ENCODE data around the gene SCRN3. TPM values are rescaled to one million over a fixed set of nuclear protein-coding genes. Genes with fewer than 3 reads are reported as not detected.
"Not testable (repeated sequence)": the region's sequence is repeated elsewhere in the genome, so short reads cannot be mapped to it uniquely, and the experiment has no call there.

Gene SCRN3
- total RNA-seq, 5 donors from 2014 or later (not counting 1 experiment from before 2014, with no cell fraction given) = 11.3 to 17.9 (median 14.8) TPM

- H3K4me3 Mint-ChIP-seq = no peak overlapping the region
- no peak for DNase-seq
- no peaks in the 10 kb centered on the region for H3K9me3 Mint-ChIP-seq
- no peaks in the 10 kb centered on the region for H3K9me3 ChIP-seq
- POLR2A ChIA-PET = interaction anchor here (0.6 to 0.7 kb wide), 5 partner anchors 23 to 944 kb away, joined by 3 to 7 read pairs (median 4); no protein-coding TSS in a partner anchor
- CTCF ChIA-PET = interaction anchor here in 1 of 2 donors (0.6 kb wide), 1 partner anchor 16 kb away, joined by 3 read pairs; no protein-coding TSS in a partner anchor
- no CpG with 5 or more reads among the region's 1 CpG for WGBS (ENCODE audit: insufficient coverage)
- no peak for ATAC-seq (replicated peaks in 1 of 4)
- H3K4me3 ChIP-seq (ENCODE audit: control insufficient read depth in 1 of 2, extremely low read depth in 1 of 2, low read length in 1 of 2) = no peak overlapping the region
- H3K4me1 Mint-ChIP-seq = peaks cover 14 to 22% (median 18%) of the 10 kb centered on the region in 3 donors
- H3K27me3 ChIP-seq (replicated peaks in 1 of 2; ENCODE audit: control insufficient read depth in 2 of 2, extremely low read depth in 1 of 2, insufficient read depth in 2 of 2, low read length in 1 of 2) = no peaks in the 10 kb centered on the region
- peaks cover 3 to 53% of the 10 kb centered on the region in 2 donors for H3K36me3 ChIP-seq (ENCODE audit: control insufficient read depth in 2 of 2, extremely low read depth in 1 of 2, insufficient read depth in 1 of 2, low read length in 1 of 2)
- no peaks in the 10 kb centered on the region for H3K4me1 ChIP-seq (ENCODE audit: control insufficient read depth in 1 of 2, extremely low read depth in 1 of 2, insufficient read depth in 2 of 2, low read length in 2 of 2)
- no peak overlapping the region for H3K27ac Mint-ChIP-seq
- H3K27me3 Mint-ChIP-seq = no peaks in the 10 kb centered on the region
- no peak overlapping the region for H3K27ac ChIP-seq (ENCODE audit: low read length)
- peaks cover 46% of the 10 kb centered on the region for H3K36me3 Mint-ChIP-seq
Measured at GRCh38 chr2:174383796-174384195, 11.7 kb upstream of the SCRN3 start.

GRCh38 chr2:174385201-174385600 lies 10.3 kb upstream of the SCRN3 start:
- Histone ChIP-seq H3K36me3 (ENCODE audit: control insufficient read depth in 2 of 2, extremely low read depth in 1 of 2, insufficient read depth in 1 of 2, low read length in 1 of 2) (peaks cover 3 to 51% of the 10 kb centered on the region in 2 donors), H3K9me3 (no peaks in the 10 kb centered on the region), H3K4me3 (ENCODE audit: control insufficient read depth in 1 of 2, extremely low read depth in 1 of 2, low read length in 1 of 2) (no peak overlapping the region), H3K4me1 (ENCODE audit: control insufficient read depth in 1 of 2, extremely low read depth in 1 of 2, insufficient read depth in 2 of 2, low read length in 2 of 2) (no peaks in the 10 kb centered on the region), H3K27me3 (replicated peaks in 1 of 2; ENCODE audit: control insufficient read depth in 2 of 2, extremely low read depth in 1 of 2, insufficient read depth in 2 of 2, low read length in 1 of 2) (no peaks in the 10 kb centered on the region), H3K27ac (ENCODE audit: low read length) (no peak overlapping the region)
- ATAC-seq (replicated peaks in 1 of 4) (no peak), DNase-seq (no peak)
- H3K27ac Mint-ChIP-seq = no peak overlapping the region
- POLR2A ChIA-PET = no interaction called here
- CTCF ChIA-PET = no interaction called here
- H3K4me1 Mint-ChIP-seq = peaks cover 26 to 31% (median 31%) of the 10 kb centered on the region in 3 donors
- H3K9me3 Mint-ChIP-seq = no peaks in the 10 kb centered on the region
- H3K36me3 Mint-ChIP-seq = peaks cover 54% of the 10 kb centered on the region
- no peak overlapping the region for H3K4me3 Mint-ChIP-seq
- 100% methylated on average over 1 of the region's 3 CpGs for WGBS (ENCODE audit: insufficient coverage)
- H3K27me3 Mint-ChIP-seq = no peaks in the 10 kb centered on the region

GRCh38 chr2:174388706-174389105 lies 6.8 kb upstream of the SCRN3 start:
- Mint-ChIP-seq H3K36me3 (peaks cover 64% of the 10 kb centered on the region), H3K4me1 (peaks cover 50 to 52% (median 51%) of the 10 kb centered on the region in 3 donors)
- H3K27me3 Mint-ChIP-seq; ATAC-seq (replicated peaks in 1 of 4); H3K4me1 ChIP-seq (ENCODE audit: control insufficient read depth in 1 of 2, extremely low read depth in 1 of 2, insufficient read depth in 2 of 2, low read length in 2 of 2); CTCF ChIA-PET; H3K9me3 ChIP-seq; H3K9me3 Mint-ChIP-seq; H3K4me3 Mint-ChIP-seq; H3K4me3 ChIP-seq (ENCODE audit: control insufficient read depth in 1 of 2, extremely low read depth in 1 of 2, low read length in 1 of 2); DNase-seq; H3K27ac ChIP-seq (ENCODE audit: low read length); H3K27me3 ChIP-seq (replicated peaks in 1 of 2; ENCODE audit: control insufficient read depth in 2 of 2, extremely low read depth in 1 of 2, insufficient read depth in 2 of 2, low read length in 1 of 2); H3K27ac Mint-ChIP-seq: not testable (repeated sequence)
- H3K36me3 ChIP-seq (ENCODE audit: control insufficient read depth in 2 of 2, extremely low read depth in 1 of 2, insufficient read depth in 1 of 2, low read length in 1 of 2) = peaks cover 6 to 44% of the 10 kb centered on the region in 2 donors
- POLR2A ChIA-PET = interaction anchor here in 1 of 2 donors (0.7 kb wide), 1 partner anchor 12 kb away, joined by 4 read pairs; no protein-coding TSS in a partner anchor
- 100% methylated on average over 1 of the region's 3 CpGs for WGBS (ENCODE audit: insufficient coverage)

GRCh38 chr2:174389542-174389941 lies 6.0 kb upstream of the SCRN3 start:
- WGBS (ENCODE audit: insufficient coverage) = 92% methylated on average over 4 of the region's 6 CpGs
- peaks cover 58% of the 10 kb centered on the region for H3K36me3 Mint-ChIP-seq
- no peaks in the 10 kb centered on the region for H3K27me3 Mint-ChIP-seq
- no peak overlapping the region for H3K4me3 Mint-ChIP-seq
- CTCF ChIA-PET = no interaction called here
- DNase-seq = no peak
- Histone ChIP-seq H3K36me3 (ENCODE audit: control insufficient read depth in 2 of 2, extremely low read depth in 1 of 2, insufficient read depth in 1 of 2, low read length in 1 of 2) (peaks cover 6 to 44% of the 10 kb centered on the region in 2 donors), H3K9me3 (no peaks in the 10 kb centered on the region), H3K4me3 (ENCODE audit: control insufficient read depth in 1 of 2, extremely low read depth in 1 of 2, low read length in 1 of 2) (no peak overlapping the region), H3K27me3 (replicated peaks in 1 of 2; ENCODE audit: control insufficient read depth in 2 of 2, extremely low read depth in 1 of 2, insufficient read depth in 2 of 2, low read length in 1 of 2) (no peaks in the 10 kb centered on the region), H3K27ac (ENCODE audit: low read length) (no peak overlapping the region), H3K4me1 (ENCODE audit: control insufficient read depth in 1 of 2, extremely low read depth in 1 of 2, insufficient read depth in 2 of 2, low read length in 2 of 2) (peaks cover 3 to 13% of the 10 kb centered on the region in 2 experiments)
- POLR2A ChIA-PET = no interaction called here
- H3K4me1 Mint-ChIP-seq = peaks cover 52 to 55% (median 55%) of the 10 kb centered on the region in 3 donors
- ATAC-seq (replicated peaks in 1 of 4) = no peak
- no peak overlapping the region for H3K27ac Mint-ChIP-seq
- H3K9me3 Mint-ChIP-seq = no peaks in the 10 kb centered on the region

GRCh38 chr2:174390303-174390702 lies 5.2 kb upstream of the SCRN3 start:
- H3K36me3 Mint-ChIP-seq = peaks cover 56% of the 10 kb centered on the region
- POLR2A ChIA-PET; H3K4me3 Mint-ChIP-seq; H3K4me3 ChIP-seq (ENCODE audit: control insufficient read depth in 1 of 2, extremely low read depth in 1 of 2, low read length in 1 of 2); H3K9me3 Mint-ChIP-seq; H3K27ac ChIP-seq (ENCODE audit: low read length); H3K9me3 ChIP-seq; DNase-seq; H3K27ac Mint-ChIP-seq; ATAC-seq (replicated peaks in 1 of 4); H3K27me3 Mint-ChIP-seq; CTCF ChIA-PET; H3K27me3 ChIP-seq (replicated peaks in 1 of 2; ENCODE audit: control insufficient read depth in 2 of 2, extremely low read depth in 1 of 2, insufficient read depth in 2 of 2, low read length in 1 of 2): not testable (repeated sequence)
- Histone ChIP-seq H3K36me3 (ENCODE audit: control insufficient read depth in 2 of 2, extremely low read depth in 1 of 2, insufficient read depth in 1 of 2, low read length in 1 of 2) (peaks cover 6 to 39% of the 10 kb centered on the region in 2 donors), H3K4me1 (ENCODE audit: control insufficient read depth in 1 of 2, extremely low read depth in 1 of 2, insufficient read depth in 2 of 2, low read length in 2 of 2) (peaks cover 3 to 16% of the 10 kb centered on the region in 2 experiments)
- 100% methylated on average over 3 of the region's 3 CpGs for WGBS (ENCODE audit: insufficient coverage)
- H3K4me1 Mint-ChIP-seq = peaks cover 57 to 62% (median 60%) of the 10 kb centered on the region in 3 donors

GRCh38 chr2:174392706-174393105 lies 2.8 kb upstream of the SCRN3 start:
- ChIA-PET POLR2A (interaction anchor here in 1 of 2 donors (0.5 to 1.1 kb wide), 2 partner anchors 10 to 20 kb away, joined by 3 to 15 read pairs; no protein-coding TSS in a partner anchor), CTCF (interaction anchor here in 1 of 2 donors (1.2 kb wide), 1 partner anchor 51 kb away, joined by 6 read pairs; no protein-coding TSS in a partner anchor)
- peak overlapping the region in 2 of 3 donors; percentile 18 to 31 for H3K4me3 Mint-ChIP-seq
- Histone ChIP-seq H3K36me3 (ENCODE audit: control insufficient read depth in 2 of 2, extremely low read depth in 1 of 2, insufficient read depth in 1 of 2, low read length in 1 of 2) (peaks cover 3 to 22% of the 10 kb centered on the region in 2 donors), H3K9me3 (no peaks in the 10 kb centered on the region), H3K27me3 (replicated peaks in 1 of 2; ENCODE audit: control insufficient read depth in 2 of 2, extremely low read depth in 1 of 2, insufficient read depth in 2 of 2, low read length in 1 of 2) (no peaks in the 10 kb centered on the region), H3K27ac (ENCODE audit: low read length) (no peak overlapping the region), H3K4me1 (ENCODE audit: control insufficient read depth in 1 of 2, extremely low read depth in 1 of 2, insufficient read depth in 2 of 2, low read length in 2 of 2) (peaks cover 11 to 19% of the 10 kb centered on the region in 2 experiments), H3K4me3 (ENCODE audit: control insufficient read depth in 1 of 2, extremely low read depth in 1 of 2, low read length in 1 of 2) (no peak overlapping the region)
- H3K27ac Mint-ChIP-seq = peak overlapping the region in 1 of 2 donors; percentile 68
- ATAC-seq (replicated peaks in 1 of 4) = no peak
- DNase-seq = no peak
- no peaks in the 10 kb centered on the region for H3K27me3 Mint-ChIP-seq
- peaks cover 64 to 82% (median 73%) of the 10 kb centered on the region in 3 donors for H3K4me1 Mint-ChIP-seq
- no peaks in the 10 kb centered on the region for H3K9me3 Mint-ChIP-seq
- H3K36me3 Mint-ChIP-seq = peaks cover 40% of the 10 kb centered on the region

Data from T-cell (primary cell).